Endothelial cell (in vitro differentiated cells): ENCODE data around the gene PPP1R27. TPM values are rescaled to one million over a fixed set of nuclear protein-coding genes. Genes with fewer than 3 reads are reported as not detected.
A peak's percentile ranks its signal among the peaks of the same experiment; 100 is the strongest.

Experiments used
- DNase-seq: peaks from one replicate; pipeline ENCODE4 v3.0.0; 2021; ENCODE audit warnings: low spot score
- H3K27ac Mint-ChIP-seq: one replicate; pipeline ENCODE4 v1.8.0; 2021; ENCODE audit warnings: mixed read lengths, inconsistent platforms; ENCODE audit not compliant: unreplicated experiment
- H3K27me3 Mint-ChIP-seq: one replicate; pipeline ENCODE4 v1.8.0; 2021; ENCODE audit warnings: mild to moderate bottlenecking, moderate library complexity, mixed read lengths, inconsistent platforms; ENCODE audit not compliant: unreplicated experiment
- H3K36me3 Mint-ChIP-seq: one replicate; pipeline ENCODE4 v1.8.0; 2021; ENCODE audit warnings: mild to moderate bottlenecking, low read depth, mixed read lengths, inconsistent platforms; ENCODE audit not compliant: unreplicated experiment
- H3K4me1 Mint-ChIP-seq: one replicate; pipeline ENCODE4 v1.8.0; 2021; ENCODE audit warnings: mild to moderate bottlenecking, mixed read lengths, inconsistent platforms; ENCODE audit not compliant: unreplicated experiment
- H3K4me3 Mint-ChIP-seq: one replicate; pipeline ENCODE4 v1.8.0; 2021; ENCODE audit warnings: mild to moderate bottlenecking, mixed read lengths, inconsistent platforms; ENCODE audit not compliant: unreplicated experiment
- H3K9me3 Mint-ChIP-seq: one replicate; pipeline ENCODE4 v1.8.0; 2021; ENCODE audit warnings: mixed read lengths, inconsistent platforms; ENCODE audit not compliant: unreplicated experiment
- CTCF ChIP-seq: fragments of 200-600 bp; sonication (generic); IDR thresholded peaks from one replicate; pipeline ENCODE4 v1.5.0; 2021; ENCODE audit warnings: antibody characterized with exemption; ENCODE audit not compliant: unreplicated experiment
- total RNA-seq: library from RNA; stranded (reverse); fragmentation: NEBNext Ultra II Directional; extraction: Animal tissue kit (Norgen Biotek cat#: 25700); gene quantifications from one replicate; pipeline ENCODE4 v1.2.1, GENCODE V29; 2021; ENCODE audit not compliant: unreplicated experiment

Gene PPP1R27
- total RNA-seq, 1 donor from 2014 or later, result not detected

GRCh38 chr17:81845881-81846742 is 11.3 kb upstream of the PPP1R27 start:
- H3K9me3 Mint-ChIP-seq, result no peaks in the 10 kb centered on the region
- H3K4me3 Mint-ChIP-seq, result no peak overlapping the region
- peaks cover 27% of the 10 kb centered on the region for H3K36me3 Mint-ChIP-seq
- no peak for DNase-seq
- no peak overlapping the region for H3K27ac Mint-ChIP-seq
- H3K4me1 Mint-ChIP-seq, result no peaks in the 10 kb centered on the region
- H3K27me3 Mint-ChIP-seq, result peaks cover 10% of the 10 kb centered on the region
- TF ChIP-seq CTCF, result no peak

DNA sequence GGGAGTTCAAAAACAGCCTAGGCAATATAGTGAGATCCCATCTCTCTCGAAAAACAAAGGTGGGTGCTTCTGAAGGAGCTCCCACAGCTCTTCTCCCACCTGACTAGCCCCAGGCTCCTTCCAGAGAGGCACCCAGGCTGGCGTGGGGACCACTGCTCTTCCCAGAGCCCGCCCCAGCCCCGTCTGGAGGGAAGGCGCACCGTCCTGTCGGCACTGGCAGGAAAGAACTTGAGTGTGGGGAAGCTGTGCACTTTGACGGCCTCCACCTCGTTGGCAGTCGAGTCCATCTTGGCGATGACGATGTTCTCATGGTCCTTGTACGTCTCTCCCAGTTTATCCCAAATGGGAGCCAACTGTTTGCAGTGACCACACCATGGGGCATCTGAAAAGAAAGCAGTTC is 10.5 kb upstream of the PPP1R27 start:
- Mint-ChIP-seq H3K36me3 (peaks cover 26% of the 10 kb centered on the region), H3K4me1 (no peaks in the 10 kb centered on the region), H3K27ac (no peak overlapping the region), H3K4me3 (no peak overlapping the region), H3K27me3 (peaks cover 10% of the 10 kb centered on the region), H3K9me3 (no peaks in the 10 kb centered on the region)
- no peak for TF ChIP-seq CTCF
- DNase-seq, result no peak

- H3K4me3 Mint-ChIP-seq, result peak overlapping the region; percentile 25
- H3K9me3 Mint-ChIP-seq, result no peaks in the 10 kb centered on the region
- H3K27me3 Mint-ChIP-seq, result peaks cover 10% of the 10 kb centered on the region
- no peaks in the 10 kb centered on the region for H3K4me1 Mint-ChIP-seq
- TF ChIP-seq CTCF, result no peak
- no peak overlapping the region for H3K27ac Mint-ChIP-seq
- peaks cover 26% of the 10 kb centered on the region for H3K36me3 Mint-ChIP-seq
- DNase-seq, result no peak
These were observed 10.0 kb upstream of the PPP1R27 start for GRCh38 chr17:81844887-81845286.

- TF ChIP-seq CTCF, result no peak
- H3K27ac Mint-ChIP-seq, result no peak overlapping the region
- no peaks in the 10 kb centered on the region for H3K9me3 Mint-ChIP-seq
- no peaks in the 10 kb centered on the region for H3K4me1 Mint-ChIP-seq
- H3K36me3 Mint-ChIP-seq, result peaks cover 26% of the 10 kb centered on the region
- H3K27me3 Mint-ChIP-seq, result peaks cover 10% of the 10 kb centered on the region
- peak overlapping the region; percentile 25 for H3K4me3 Mint-ChIP-seq
- no peak for DNase-seq
These were observed 9.5 kb upstream of the PPP1R27 start for GRCh38 chr17:81844327-81844851.

GRCh38 chr17:81843713-81844326 is 9.0 kb upstream of the PPP1R27 start:
- peak overlapping the region; percentile 59 for H3K4me3 Mint-ChIP-seq
- DNase-seq, result no peak
- peaks cover 26% of the 10 kb centered on the region for H3K36me3 Mint-ChIP-seq
- H3K4me1 Mint-ChIP-seq, result no peaks in the 10 kb centered on the region
- H3K27me3 Mint-ChIP-seq, result peaks cover 10% of the 10 kb centered on the region
- H3K9me3 Mint-ChIP-seq, result no peaks in the 10 kb centered on the region
- TF ChIP-seq CTCF, result no peak
- H3K27ac Mint-ChIP-seq, result no peak overlapping the region
